GM12891 (cell line): ENCODE data around the gene MINDY1.

Experiments
- POLR2A ChIP-seq: IDR thresholded peaks from 2 replicates; pipeline ENCODE4 v1.6.1; 2011; ENCODE audit warnings: low read depth, low read length, control low read depth
- POLR2AphosphoS5 ChIP-seq: IDR thresholded peaks from 2 replicates; pipeline ENCODE4 v1.6.1; 2011; ENCODE audit warnings: low read depth, low read length, control low read depth
- SPI1 ChIP-seq: IDR thresholded peaks from 2 replicates; pipeline ENCODE4 v1.6.1; 2011; ENCODE audit warnings: low read depth, low read length, control low read depth

- TF ChIP-seq POLR2A (no peak), POLR2AphosphoS5 (no peak), SPI1 (no peak)
Measured at GRCh38 chr1:150960646-150961045, 46.1 kb downstream of the MINDY1 start.
